Measurements from ENCODE around the gene SPDEF. TPM values are rescaled to one million over a fixed set of nuclear protein-coding genes. Genes with fewer than 3 reads are reported as not detected.

The SPDEF gene
- 10 to 100 TPM in 3 of 4 donors, 1 to 10 TPM in 1; 9.0 to 57.3 (median 31.5) TPM for total RNA-seq

DNA sequence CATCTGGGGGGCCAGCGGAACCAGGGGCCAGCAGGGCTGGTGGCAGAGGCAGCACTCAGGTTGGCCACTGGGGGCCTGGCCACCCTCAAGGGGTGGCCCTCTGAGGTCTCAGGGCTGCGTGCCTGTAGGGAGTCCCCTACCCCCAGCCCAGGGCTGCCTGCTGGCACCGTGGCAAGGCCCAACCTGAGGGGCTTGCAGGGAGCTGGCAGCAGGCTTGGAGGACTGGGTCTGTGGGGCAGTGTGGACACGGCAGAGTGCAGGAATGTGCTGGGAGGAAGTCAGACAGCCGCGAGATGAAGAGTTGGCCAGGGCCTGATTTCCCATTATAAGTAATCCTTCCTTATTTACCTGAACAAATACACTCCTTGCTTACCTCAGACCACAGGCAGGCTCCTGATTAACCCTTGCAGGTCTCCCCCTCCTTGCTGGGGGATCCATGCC, at the start of gene SPDEF:
SPDEF (minus strand) TSS at position 299 of the 441 bp plus-strand sequence. CDS start 11,874 bp downstream, outside the sequence.
- Histone ChIP-seq H3K27me3 (no peaks in the 10 kb centered on the region), H3K36me3 (no peaks in the 10 kb centered on the region), H3K9me3 (peaks cover 0 to 5% of the 10 kb centered on the region in 2 donors), H3K4me3 (peak within 1 kb of the TSS in 3 of 4 donors; percentile 22 to 39 (median 35)), H3K27ac (peak within 1 kb of the TSS; percentile 48 to 78 (median 73)), H3K4me1 (peaks cover 0 to 9% (median 9%) of the 10 kb centered on the region in 4 donors)
- peak in 2 of 3 donors; percentile 32 to 37 for TF ChIP-seq POLR2AphosphoS5 (IDR thresholded peaks at IDR 0.05)
- TF ChIP-seq, protein P1, sequence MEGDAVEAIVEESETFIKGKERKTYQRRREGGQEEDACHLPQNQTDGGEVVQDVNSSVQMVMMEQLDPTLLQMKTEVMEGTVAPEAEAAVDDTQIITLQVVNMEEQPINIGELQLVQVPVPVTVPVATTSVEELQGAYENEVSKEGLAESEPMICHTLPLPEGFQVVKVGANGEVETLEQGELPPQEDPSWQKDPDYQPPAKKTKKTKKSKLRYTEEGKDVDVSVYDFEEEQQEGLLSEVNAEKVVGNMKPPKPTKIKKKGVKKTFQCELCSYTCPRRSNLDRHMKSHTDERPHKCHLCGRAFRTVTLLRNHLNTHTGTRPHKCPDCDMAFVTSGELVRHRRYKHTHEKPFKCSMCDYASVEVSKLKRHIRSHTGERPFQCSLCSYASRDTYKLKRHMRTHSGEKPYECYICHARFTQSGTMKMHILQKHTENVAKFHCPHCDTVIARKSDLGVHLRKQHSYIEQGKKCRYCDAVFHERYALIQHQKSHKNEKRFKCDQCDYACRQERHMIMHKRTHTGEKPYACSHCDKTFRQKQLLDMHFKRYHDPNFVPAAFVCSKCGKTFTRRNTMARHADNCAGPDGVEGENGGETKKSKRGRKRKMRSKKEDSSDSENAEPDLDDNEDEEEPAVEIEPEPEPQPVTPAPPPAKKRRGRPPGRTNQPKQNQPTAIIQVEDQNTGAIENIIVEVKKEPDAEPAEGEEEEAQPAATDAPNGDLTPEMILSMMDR (IDR thresholded peaks at IDR 0.05) = peak in 3 of 5 experiments; percentile 7 to 32 (median 27)
- TF ChIP-seq POLR2A (IDR thresholded peaks at IDR 0.05) = peak; percentile 49
- no peak for TF ChIP-seq EP300 (IDR thresholded peaks at IDR 0.05; ENCODE audit: low read depth)
- 40% methylated on average over 6 of the region's 6 CpGs; no CpG with 5 or more reads in 1 of the 2 donors for WGBS, 2 donors (ENCODE audit: low coverage in 1 of 2)
- in situ Hi-C loops (cut with MboI; ENCODE audit: low pct_ligation_motif_present in 1 of 4, low pct_unique_long_range_greater_than_20kb in 1 of 4, low sequenced_read_pairs in 3 of 4) (no loop called here), intact Hi-C loops (cut with DNase I; ENCODE audit: low total_unique reads) (no loop called here)
- DNase-seq = peak; percentile 34

GRCh38 chr6:34603707-34604106, 47.6 kb upstream of the SPDEF start:
- WGBS, 2 donors (ENCODE audit: low coverage in 1 of 2) = 94 to 95% methylated on average over 4 of the region's 4 CpGs
- Histone ChIP-seq H3K4me3 (no peak overlapping the region), H3K4me1 (peaks cover 6 to 45% (median 20%) of the 10 kb centered on the region in 4 donors), H3K27ac (peak overlapping the region in 2 of 4 donors; percentile 60 to 66), H3K27me3 (no peaks in the 10 kb centered on the region), H3K9me3 (no peaks in the 10 kb centered on the region), H3K36me3 (peaks cover 0 to 11% (median 0%) of the 10 kb centered on the region in 4 donors)
- TF ChIP-seq, protein P1 (IDR thresholded peaks at IDR 0.05) = no peak
- TF ChIP-seq POLR2A (IDR thresholded peaks at IDR 0.05) (no peak), POLR2AphosphoS5 (IDR thresholded peaks at IDR 0.05) (no peak), EP300 (IDR thresholded peaks at IDR 0.05; ENCODE audit: low read depth) (no peak)
- no peak for DNase-seq
- in situ Hi-C loops (cut with MboI; ENCODE audit: low pct_ligation_motif_present in 1 of 4, low pct_unique_long_range_greater_than_20kb in 1 of 4, low sequenced_read_pairs in 3 of 4) = loop anchor here (5.0 to 25.0 kb wide), 3 partner anchors 76 to 416 kb away; partner anchors contain the start of gene PACSIN1 (in 3 of the 4)
- intact Hi-C loops (cut with DNase I; ENCODE audit: low total_unique reads) = no loop called here

DNA sequence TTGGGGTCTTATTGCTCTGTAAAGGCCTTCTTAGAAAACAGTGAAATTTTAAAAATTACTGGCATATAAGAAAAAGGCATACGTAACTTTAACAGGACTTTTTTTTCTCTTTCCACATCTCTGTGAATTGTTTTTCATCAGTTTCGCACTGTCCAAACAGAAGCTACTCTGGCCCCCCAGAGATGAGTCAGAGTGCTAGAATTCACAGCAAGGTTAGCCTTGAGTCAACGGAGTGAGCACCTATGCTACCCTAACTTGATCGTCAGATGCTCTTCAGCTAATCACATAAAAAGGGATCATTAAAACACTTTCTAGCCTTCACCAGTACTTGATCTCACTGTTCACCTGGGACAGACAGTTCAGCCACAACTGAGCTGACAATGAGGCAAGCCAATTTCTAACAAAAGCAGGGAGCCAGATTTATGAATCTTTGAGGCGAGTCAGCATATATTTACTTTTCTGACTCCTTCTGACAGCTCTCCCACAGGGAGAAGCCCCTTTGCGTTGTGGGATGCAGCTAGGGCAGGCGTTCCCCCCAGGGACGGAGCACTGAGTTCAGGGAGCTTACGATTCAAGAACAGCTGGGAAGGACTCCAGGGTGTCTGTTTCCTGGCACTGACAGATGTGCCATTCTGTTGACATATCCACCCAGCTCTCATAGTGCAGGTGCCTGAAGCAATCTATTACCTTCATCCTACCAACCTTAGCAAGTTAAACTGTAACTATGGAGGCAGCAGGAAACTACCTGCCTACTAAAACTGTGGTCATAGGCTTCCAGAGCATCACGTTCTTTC, 46.4 kb upstream of the SPDEF start:
- DNase-seq = peak; percentile 50
- peaks cover 6 to 48% (median 26%) of the 10 kb centered on the region in 4 donors for H3K4me1 ChIP-seq
- peaks cover 0 to 11% (median 0%) of the 10 kb centered on the region in 4 donors for H3K36me3 ChIP-seq
- H3K27ac ChIP-seq = peak overlapping the region; percentile 41 to 66 (median 54)
- 55 to 64% methylated on average over 2 to 10 of the region's 10 CpGs for WGBS, 2 donors (ENCODE audit: low coverage in 1 of 2)
- no peaks in the 10 kb centered on the region for H3K9me3 ChIP-seq
- intact Hi-C loops (cut with DNase I; ENCODE audit: low total_unique reads) = no loop called here
- peak; percentile 38 to 52 (median 49) for TF ChIP-seq POLR2AphosphoS5 (IDR thresholded peaks at IDR 0.05)
- TF ChIP-seq, protein P1 (IDR thresholded peaks at IDR 0.05) = no peak
- no peak for TF ChIP-seq EP300 (IDR thresholded peaks at IDR 0.05; ENCODE audit: low read depth)
- in situ Hi-C loops (cut with MboI; ENCODE audit: low pct_ligation_motif_present in 1 of 4, low pct_unique_long_range_greater_than_20kb in 1 of 4, low sequenced_read_pairs in 3 of 4) = loop anchor here (5.0 to 25.0 kb wide), 3 partner anchors 75 to 415 kb away; partner anchors contain the start of gene PACSIN1 (in 3 of the 4)
- H3K27me3 ChIP-seq = no peaks in the 10 kb centered on the region
- no peak overlapping the region for H3K4me3 ChIP-seq

DNA sequence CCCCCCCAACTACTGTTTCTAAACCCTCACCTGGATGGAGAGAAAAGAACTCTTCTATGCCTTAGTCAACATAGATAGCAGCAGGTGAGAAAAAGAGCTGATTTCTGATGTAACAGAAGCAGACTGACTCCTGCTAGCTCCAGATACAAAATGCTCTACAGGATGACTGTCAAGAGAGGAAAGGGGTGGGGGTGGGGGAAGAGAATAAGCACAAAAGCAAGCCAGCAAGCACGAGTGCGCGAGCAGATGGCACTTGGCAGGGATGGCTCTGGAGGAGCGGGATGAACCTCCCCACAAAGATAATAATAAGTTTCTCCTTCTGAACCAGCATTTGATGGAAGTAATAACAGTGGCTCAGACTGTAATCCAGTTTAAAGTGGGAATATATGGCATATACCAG, 45.6 kb upstream of the SPDEF start:
- Histone ChIP-seq H3K4me1 (peaks cover 6 to 50% (median 28%) of the 10 kb centered on the region in 4 donors), H3K9me3 (no peaks in the 10 kb centered on the region), H3K27me3 (no peaks in the 10 kb centered on the region), H3K36me3 (peaks cover 0 to 11% (median 0%) of the 10 kb centered on the region in 4 donors), H3K4me3 (no peak overlapping the region), H3K27ac (peak overlapping the region in 2 of 4 donors; percentile 28 to 41)
- intact Hi-C loops (cut with DNase I; ENCODE audit: low total_unique reads) = no loop called here
- in situ Hi-C loops (cut with MboI; ENCODE audit: low pct_ligation_motif_present in 1 of 4, low pct_unique_long_range_greater_than_20kb in 1 of 4, low sequenced_read_pairs in 3 of 4) = loop anchor here (5.0 to 25.0 kb wide), 3 partner anchors 74 to 414 kb away; partner anchors contain the start of gene PACSIN1 (in 3 of the 4)
- TF ChIP-seq POLR2A (IDR thresholded peaks at IDR 0.05) = no peak
- TF ChIP-seq POLR2AphosphoS5 (IDR thresholded peaks at IDR 0.05) = no peak
- TF ChIP-seq EP300 (IDR thresholded peaks at IDR 0.05; ENCODE audit: low read depth) = no peak
- TF ChIP-seq, protein P1 (IDR thresholded peaks at IDR 0.05) = no peak
- WGBS, 2 donors (ENCODE audit: low coverage in 1 of 2) = 81 to 83% methylated on average over 1 to 4 of the region's 4 CpGs
- no peak for DNase-seq
